HTERT RPE-1 (cell line): Measurements from ENCODE around the gene SYNE1.
"Not testable (repeated sequence)": the region's sequence is repeated elsewhere in the genome, so short reads cannot be mapped to it uniquely, and the experiment has no call there.

Experiments used
- in situ Hi-C: fragments of 300-500 bp; cut with MboI; formaldehyde crosslinking; loops from 4 replicates; pipeline ENCODE4 v1.14.3; 2020; ENCODE audit warnings: low sequenced_read_pairs

Gene SYNE1

GRCh38 chr6:152637296-152638047, at the start of gene SYNE1:
TSS of gene SYNE1 (minus strand) at chr6:152637362. CDS start at chr6:152628331, 9,031 bp downstream.
- in situ Hi-C loops, result no loop called here

- in situ Hi-C loops, result no loop called here
These were observed 48.7 kb upstream of the SYNE1 start for GRCh38 chr6:152685819-152686218.

GRCh38 chr6:152682935-152683334, 45.8 kb upstream of the SYNE1 start:
- in situ Hi-C loops, result not testable (repeated sequence)

DNA sequence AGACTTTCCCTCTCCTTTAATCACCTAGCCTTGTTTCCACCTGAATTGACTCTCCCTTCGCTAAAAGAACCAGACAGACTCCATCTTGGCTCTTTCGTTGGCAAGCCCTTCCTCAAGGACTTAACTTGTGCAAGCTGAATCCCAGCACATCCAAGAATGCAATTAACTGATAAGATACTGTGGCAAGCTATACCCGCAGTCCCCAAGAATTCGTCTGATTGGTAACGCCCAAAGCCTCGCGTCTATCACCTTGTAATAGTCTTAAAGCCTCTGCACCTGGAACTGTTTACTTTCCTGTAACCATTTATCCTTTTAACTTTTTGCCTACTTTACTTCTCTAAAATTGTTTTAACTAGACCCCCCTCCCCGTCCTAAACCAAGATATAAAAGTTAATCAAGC, 45.0 kb upstream of the SYNE1 start:
- in situ Hi-C loops, result no loop called here

DNA sequence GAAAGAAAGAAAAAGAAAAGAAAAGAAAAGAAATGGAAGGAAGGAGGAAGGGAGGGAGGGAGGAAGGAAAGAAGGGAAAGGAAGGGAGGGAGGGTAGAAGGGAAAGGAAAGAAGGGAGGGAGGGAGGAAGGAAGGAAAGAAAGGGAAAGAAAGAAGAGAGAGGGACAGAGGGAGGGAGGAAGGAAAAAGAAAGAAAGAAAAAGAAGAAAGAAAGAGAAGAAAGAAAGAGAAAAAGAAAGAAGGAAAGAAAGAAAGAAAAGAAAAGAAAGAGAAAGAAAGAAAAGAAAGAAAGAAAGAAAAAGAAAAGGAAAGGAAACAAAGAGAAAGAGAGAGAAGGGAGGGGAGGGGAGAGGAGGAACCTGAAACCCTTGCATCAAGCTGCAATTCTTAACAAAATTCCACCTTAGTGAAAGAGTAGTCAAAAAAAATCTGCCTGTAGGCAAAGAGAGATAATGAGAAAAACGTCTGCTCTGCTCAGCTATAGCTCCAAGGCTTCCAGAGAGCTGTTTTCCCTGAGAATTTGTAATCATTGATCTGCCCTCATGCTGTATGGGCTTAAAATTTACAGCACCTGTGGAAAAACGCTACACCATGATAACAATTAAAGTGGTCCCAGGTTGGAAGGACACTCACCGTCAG, 43.8 kb upstream of the SYNE1 start:
- in situ Hi-C loops, result no loop called here

- in situ Hi-C loops, result no loop called here
These were observed 43.0 kb upstream of the SYNE1 start for GRCh38 chr6:152680151-152680550.

- in situ Hi-C loops, result no loop called here
These were observed 36.1 kb upstream of the SYNE1 start for GRCh38 chr6:152673236-152673635.

DNA sequence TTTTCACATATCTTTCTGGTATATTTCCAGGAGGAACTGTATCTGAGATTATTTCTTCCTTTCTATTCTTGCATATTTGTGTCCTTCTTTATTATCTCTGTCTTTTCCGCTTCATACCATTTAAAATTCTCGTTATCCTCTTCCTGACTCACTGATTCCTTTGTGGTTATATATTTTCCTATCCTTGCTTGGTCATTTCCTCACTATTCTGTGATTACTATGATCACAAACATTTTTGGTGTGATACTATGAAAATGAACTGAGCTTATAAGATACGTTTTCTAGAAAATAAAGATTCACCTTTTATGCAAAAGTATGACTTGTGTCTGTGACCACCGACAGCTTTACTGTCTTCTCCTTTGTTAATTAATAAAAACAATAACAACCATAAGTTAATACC, 34.0 kb upstream of the SYNE1 start:
- in situ Hi-C loops, result no loop called here

- in situ Hi-C loops, result no loop called here
These were observed 32.7 kb upstream of the SYNE1 start for GRCh38 chr6:152669895-152670294.

- in situ Hi-C loops, result no loop called here
These were observed 24.6 kb upstream of the SYNE1 start for GRCh38 chr6:152661776-152662175.

DNA sequence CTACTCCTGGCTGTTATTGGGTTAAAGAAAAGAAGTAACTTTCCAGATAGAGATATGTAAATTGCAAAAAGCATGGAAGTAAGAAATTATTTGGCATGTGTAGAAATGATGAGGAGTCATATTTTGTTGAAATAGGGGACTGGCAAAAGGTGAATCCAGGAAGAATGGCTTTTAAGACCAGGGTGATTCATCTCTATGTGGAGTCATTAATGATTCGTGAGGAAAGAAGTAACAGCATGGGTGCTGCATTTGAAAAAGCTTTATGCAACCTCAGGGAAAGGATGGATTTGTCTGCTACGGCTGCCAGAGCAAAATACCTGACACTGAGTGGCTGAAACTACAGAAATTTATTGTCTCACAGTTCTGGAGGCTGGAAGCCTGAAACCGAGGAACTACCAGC, 14.8 kb upstream of the SYNE1 start:
- in situ Hi-C loops, result no loop called here

DNA sequence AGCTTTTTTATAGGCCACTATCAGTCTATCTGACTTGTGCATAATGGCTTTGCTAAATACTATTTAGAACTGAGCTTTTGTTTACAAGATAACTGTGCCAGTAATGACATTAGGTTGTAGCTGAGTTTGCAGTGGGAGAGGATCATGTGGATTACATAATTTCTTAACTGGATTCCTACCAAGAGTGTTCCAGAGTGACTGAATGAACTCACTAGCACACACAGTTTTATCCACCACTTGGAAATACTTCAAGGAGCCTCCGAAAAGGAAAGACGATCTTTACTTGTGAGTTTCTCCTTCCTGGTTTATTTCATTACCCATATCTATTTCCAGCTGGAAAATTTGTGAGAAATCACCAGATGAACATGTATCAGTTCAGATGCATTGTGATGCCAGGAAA, 10.9 kb upstream of the SYNE1 start:
- in situ Hi-C loops, result no loop called here

DNA sequence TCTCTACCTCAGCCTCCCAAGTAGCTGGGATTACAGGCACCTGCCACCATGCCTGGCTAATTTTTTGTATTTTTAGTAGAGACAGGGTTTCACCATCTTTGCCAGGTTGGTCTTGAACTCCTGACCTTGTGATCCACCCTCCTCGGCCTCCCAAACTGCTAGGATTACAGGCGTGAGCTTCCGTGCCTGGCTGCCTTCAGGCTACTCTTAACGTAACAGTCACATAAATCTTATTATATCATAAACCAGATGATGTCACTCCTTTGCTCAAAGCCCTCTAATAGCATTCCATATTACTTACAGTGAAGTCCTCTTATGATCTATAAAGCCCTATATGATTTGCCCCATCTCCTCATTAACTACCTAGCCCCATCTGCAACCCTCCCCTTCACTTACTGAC, 9.6 kb upstream of the SYNE1 start:
- in situ Hi-C loops, result not testable (repeated sequence)

DNA sequence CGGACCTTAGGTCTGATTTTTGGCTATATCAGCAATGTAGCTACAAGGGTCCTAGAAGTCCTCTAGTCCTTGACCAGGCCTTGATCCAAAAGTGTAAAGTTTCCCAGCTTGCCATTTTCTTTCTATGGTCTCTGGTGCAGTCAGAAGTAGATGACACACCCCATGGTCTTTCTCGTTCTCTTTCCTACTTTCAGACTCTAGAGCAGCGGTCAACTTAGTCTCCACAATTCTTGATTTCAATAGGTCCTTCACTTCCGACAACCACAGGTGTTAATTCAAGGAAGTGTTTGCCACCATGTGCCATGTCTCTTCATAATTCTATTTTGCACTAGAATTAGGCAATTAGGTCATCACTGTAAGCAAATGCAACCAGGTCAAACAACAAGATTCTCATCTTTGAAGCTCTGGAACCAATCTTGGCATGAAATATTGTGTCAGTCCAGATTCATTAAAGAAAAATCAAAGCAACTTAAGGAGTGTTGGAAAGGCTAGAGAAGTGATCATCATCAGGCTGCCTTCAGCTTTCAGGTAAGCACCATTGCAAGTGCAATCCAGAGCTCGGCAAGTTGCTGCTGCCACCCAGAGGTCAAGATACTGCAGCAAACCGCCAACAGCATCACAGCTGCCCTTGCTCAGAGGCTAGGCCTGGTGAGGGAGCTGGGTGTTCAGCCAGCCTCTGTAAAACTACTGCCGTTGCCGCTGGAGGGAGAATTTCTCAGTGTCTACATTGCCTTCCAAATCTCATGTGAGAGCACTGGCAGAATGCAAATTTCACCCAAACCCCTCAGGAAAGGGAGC, 5.6 kb upstream of the SYNE1 start:
- in situ Hi-C loops, result no loop called here

GRCh38 chr6:152636609-152637295, 410 bp downstream of the SYNE1 start:
- in situ Hi-C loops, result no loop called here

GRCh38 chr6:152636021-152636608, 1.0 kb downstream of the SYNE1 start:
- in situ Hi-C loops, result no loop called here

DNA sequence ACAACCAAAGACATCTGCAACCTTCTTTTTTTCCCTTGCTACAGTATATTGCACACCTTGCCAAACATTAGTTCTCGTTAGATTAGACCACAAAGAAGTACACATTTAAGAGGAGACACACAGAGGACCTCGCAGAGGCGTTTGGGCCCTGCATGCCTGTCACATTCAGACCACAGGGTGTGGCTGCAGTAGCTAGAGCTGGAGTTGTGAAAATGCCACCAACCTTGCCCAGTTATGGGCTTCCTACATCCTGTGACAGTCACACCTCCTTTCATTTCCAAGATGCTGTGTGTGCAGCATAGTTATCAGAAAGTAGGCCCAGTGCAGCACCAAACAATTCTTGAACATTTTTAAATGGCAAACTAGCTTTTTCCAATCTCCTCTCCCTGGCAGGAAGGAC, 2.4 kb downstream of the SYNE1 start:
- in situ Hi-C loops, result no loop called here

DNA sequence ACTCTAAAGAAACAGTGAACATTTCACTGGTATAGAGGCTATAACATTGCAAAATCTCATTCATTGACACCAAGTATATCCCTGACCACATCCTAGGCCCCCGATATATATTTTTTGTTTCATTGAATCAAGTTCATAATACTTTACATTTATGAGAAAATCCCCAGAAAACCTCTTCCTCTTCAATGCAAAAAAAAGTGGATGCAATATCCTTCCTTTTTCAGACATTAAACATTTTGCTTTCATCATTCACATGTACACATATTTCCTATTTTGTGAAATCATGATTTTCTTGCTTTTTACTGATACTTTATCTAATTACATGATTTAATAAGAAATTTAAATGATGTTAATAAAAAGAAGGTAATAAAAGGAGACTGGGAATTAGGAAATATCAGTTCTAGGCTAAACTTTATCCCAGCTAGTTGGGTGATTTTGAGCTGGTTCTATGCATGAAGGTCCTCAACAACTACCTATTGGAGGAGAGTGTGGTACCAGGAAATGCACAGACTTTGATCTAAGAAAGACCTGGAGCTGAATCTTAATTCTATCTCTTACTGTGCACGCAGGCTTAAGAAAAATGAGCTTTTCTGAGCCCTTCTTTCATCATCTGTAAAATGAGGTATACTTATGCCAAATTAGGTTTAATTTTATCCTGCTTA, 4.9 kb downstream of the SYNE1 start:
- in situ Hi-C loops, result no loop called here

- in situ Hi-C loops, result no loop called here
These were observed 5.8 kb downstream of the SYNE1 start for GRCh38 chr6:152631376-152631775.

GRCh38 chr6:152630832-152631231, 6.3 kb downstream of the SYNE1 start:
- in situ Hi-C loops, result no loop called here
